ENCODE results near the gene PDE4A. TPM values are rescaled to one million over a fixed set of nuclear protein-coding genes. Genes with fewer than 3 reads are reported as not detected.

PDE4A gene
- total and polyA plus RNA-seq, 2 of the 13 experiments (the other 11 are each of a cell fraction or from before 2014, with no cell fraction given) = 1.1 to 4.1 TPM

DNA sequence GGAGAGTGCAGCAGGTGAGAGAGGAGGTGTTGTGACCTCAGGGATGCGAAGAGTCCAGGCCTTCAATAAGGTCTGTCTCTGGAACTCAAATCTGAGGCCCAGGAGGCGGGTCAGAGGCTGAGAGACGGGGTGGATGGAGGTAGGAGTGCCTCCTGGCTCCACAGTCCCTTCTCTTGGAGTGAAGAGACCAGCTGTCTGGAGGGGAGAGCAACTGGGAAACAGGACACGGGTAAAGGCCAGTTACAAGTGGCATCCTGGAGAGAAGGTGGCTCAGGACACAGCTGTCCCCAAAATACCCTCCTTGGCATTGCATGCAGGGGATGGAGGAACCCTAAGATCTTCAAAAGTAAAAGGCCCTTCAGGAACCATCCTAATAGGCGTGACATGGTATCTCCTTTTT lies 19.2 kb downstream of the PDE4A start (continued):
- TF ChIP-seq ZNF761 (CRISPR knock-in tag; conservative IDR thresholded peaks at IDR 0.05) (no peak), ZNF549 (CRISPR knock-in tag; IDR thresholded peaks at IDR 0.05) (no peak), ZFP36L2 (CRISPR knock-in tag; IDR thresholded peaks at IDR 0.05) (no peak), ZFY (CRISPR knock-in tag; IDR thresholded peaks at IDR 0.05) (no peak), ZHX1 (CRISPR knock-in tag; IDR thresholded peaks at IDR 0.05; ENCODE audit: low read depth) (no peak)

DNA sequence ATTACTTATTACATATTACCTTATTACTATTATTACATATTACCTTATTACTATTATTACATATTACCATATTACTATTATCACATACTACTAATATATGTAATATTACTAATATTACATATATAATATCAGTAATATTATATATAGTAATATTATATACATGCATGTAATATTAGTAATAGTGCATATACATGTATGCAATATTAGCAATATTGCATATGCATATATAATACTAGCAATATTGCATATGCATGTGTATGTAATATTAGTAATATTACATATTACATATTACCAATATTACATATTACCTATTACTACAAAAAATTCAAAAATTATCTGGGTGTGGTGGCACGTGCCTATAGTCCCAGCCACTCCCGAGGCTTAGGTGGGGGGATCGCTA lies 22.4 kb downstream of the PDE4A start:
- H2AFZ ChIP-seq (ENCODE audit: low read length) = no peak overlapping the region
- no peak overlapping the region for H3K4me2 ChIP-seq (ENCODE audit: low read depth, low read length)
- no peak overlapping the region for H3K4me3 ChIP-seq (replicated peaks in 1 of 3; ENCODE audit: insufficient read depth in 1 of 3, low read depth in 2 of 3, low read length in 3 of 3)
- H3K79me2 ChIP-seq (ENCODE audit: insufficient read depth, low read length) = no peaks in the 10 kb centered on the region
- WGBS (ENCODE audit: low lambda C conversion rate) = 98% methylated on average over 3 of the region's 3 CpGs
- H4K20me1 ChIP-seq (ENCODE audit: insufficient read depth, low read length) = no peaks in the 10 kb centered on the region
- ChIA-PET POLR2A (no interaction called here), CTCF (ENCODE audit: low intra/inter-chr PET ratio, low total read pairs) (no interaction called here)
- intact Hi-C loops (cut with micrococcal nuclease; ENCODE audit: unreplicated experiment) = no loop called here
- no peak for FAIRE-seq
- H3K36me3 ChIP-seq (replicated peaks in 1 of 2; ENCODE audit: control insufficient read depth in 1 of 2, insufficient read depth in 2 of 2, low read length in 2 of 2) = no peaks in the 10 kb centered on the region; a peak in 1 of 5 replicates
- no peak for ATAC-seq
- H3K4me1 ChIP-seq (ENCODE audit: insufficient read depth, low read length) = no peaks in the 10 kb centered on the region
- in situ Hi-C loops (cut with HindIII; ENCODE audit: extremely low pct_ligation_motif_present, low pct_unique_long_range_greater_than_20kb) = no loop called here
- H3K27ac ChIP-seq (ENCODE audit: extremely low read length, insufficient read depth, low read length) = no peak overlapping the region
- H3K27me3 ChIP-seq (ENCODE audit: control insufficient read depth in 1 of 2, insufficient read depth in 2 of 2, low read length in 2 of 2) = no peaks in the 10 kb centered on the region
- DNase-seq (ENCODE audit: low spot score) = no peak
- TF ChIP-seq RFX5 (IDR thresholded peaks at IDR 0.05; ENCODE audit: low read depth, low read length) (no peak), RFX1 (IDR thresholded peaks at IDR 0.05) (no peak), POGK (CRISPR knock-in tag; conservative IDR thresholded peaks at IDR 0.05) (no peak), HCFC1 (IDR thresholded peaks at IDR 0.05; ENCODE audit: low read depth, low read length) (no peak), GATA4 (IDR thresholded peaks at IDR 0.05; ENCODE audit: borderline replicate concordance, low read depth) (no peak), SIX4 (CRISPR knock-in tag; IDR thresholded peaks at IDR 0.05) (no peak)
- H3K9me3 ChIP-seq (ENCODE audit: low read length) = no peaks in the 10 kb centered on the region
- BruUV-seq (replicated peaks) = no TSS peak
- H3K9ac ChIP-seq (ENCODE audit: insufficient read depth, low read depth, low read length) = no peak overlapping the region
